DOHH2 (cell line): Measurements from ENCODE around the gene NT5DC1.

Source experiments
- H3F3A ChIP-seq: fragments of 200-600 bp; sonication (generic), shearing (Covaris generic); 2 replicates; pipeline ENCODE4 v1.6.0; 2016; ENCODE audit warnings: antibody characterized with exemption, mild to moderate bottlenecking; ENCODE audit not compliant: control insufficient read depth, insufficient read depth
- H3K27ac ChIP-seq: fragments of 200-600 bp; sonication (generic); 2 replicates; pipeline ENCODE4 v1.5.1; 2014; ENCODE audit warnings: low read depth, mild to moderate bottlenecking, low read length, moderate library complexity
- H3K27me3 ChIP-seq: fragments of 200-600 bp; sonication (generic); 2 replicates; pipeline ENCODE4 v1.6.1; 2014; ENCODE audit warnings: mild to moderate bottlenecking, low read length, mixed read lengths; ENCODE audit not compliant: control insufficient read depth
- H3K36me3 ChIP-seq: fragments of 200-600 bp; sonication (generic); 2 replicates; pipeline ENCODE4 v1.6.1; 2014; ENCODE audit warnings: mild to moderate bottlenecking, low read length, moderate library complexity, mixed read lengths; ENCODE audit not compliant: control insufficient read depth
- H3K4me1 ChIP-seq: fragments of 200-600 bp; sonication (generic); 2 replicates; pipeline ENCODE4 v1.6.1; 2014; ENCODE audit warnings: mild to moderate bottlenecking, low read length, mixed read lengths; ENCODE audit not compliant: control insufficient read depth
- H3K4me2 ChIP-seq: fragments of 200-600 bp; sonication (generic); 2 replicates; pipeline ENCODE4 v1.6.0; 2014; ENCODE audit warnings: mild to moderate bottlenecking, low read length, moderate library complexity
- H3K4me3 ChIP-seq: fragments of 200-600 bp; sonication (generic); 2 replicates; pipeline ENCODE4 v1.5.1; 2014; ENCODE audit warnings: mild to moderate bottlenecking, low read length, mixed read lengths
- H3K79me2 ChIP-seq: fragments of 200-600 bp; sonication (generic); 2 replicates; pipeline ENCODE4 v1.6.1; 2014; ENCODE audit warnings: mild to moderate bottlenecking, low read length, mixed read lengths; ENCODE audit not compliant: control insufficient read depth
- H3K9me2 ChIP-seq: fragments of 200-600 bp; sonication (generic); replicated peaks from 2 replicates; pipeline ENCODE4 v1.6.1; 2014; ENCODE audit warnings: mild to moderate bottlenecking, low read length, mixed read lengths; ENCODE audit not compliant: control insufficient read depth
- H3K9me3 ChIP-seq: fragments of 200-600 bp; sonication (generic); 2 replicates; pipeline ENCODE4 v1.6.1; 2014; ENCODE audit warnings: antibody characterized with exemption, low read length, mixed read lengths; ENCODE audit not compliant: control insufficient read depth, insufficient read depth
- H4K20me1 ChIP-seq: fragments of 200-600 bp; sonication (generic); 2 replicates; pipeline ENCODE4 v1.6.0; 2014; ENCODE audit warnings: low read depth, mild to moderate bottlenecking, antibody characterized with exemption, low read length, moderate library complexity; ENCODE audit not compliant: control insufficient read depth, insufficient read depth
- CTCF ChIP-seq: fragments of 200-600 bp; sonication (generic); IDR thresholded peaks from one replicate; pipeline ENCODE4 v1.5.1; 2014; ENCODE audit warnings: antibody characterized with exemption, mild to moderate bottlenecking, low read depth, low read length; ENCODE audit not compliant: poor library complexity, severe bottlenecking
- EZH2phosphoT487 ChIP-seq: fragments of 200-600 bp; sonication (generic); IDR thresholded peaks from 2 replicates; pipeline ENCODE4 v1.6.1; 2017; ENCODE audit warnings: borderline replicate concordance, mild to moderate bottlenecking, antibody characterized with exemption, low read length, moderate library complexity, mixed read lengths

The NT5DC1 gene

GRCh38 chr6:116292553-116292952 is 191.9 kb downstream of the NT5DC1 start:
- H3K79me2 ChIP-seq = no peaks in the 10 kb centered on the region
- TF ChIP-seq EZH2phosphoT487 = no peak
- TF ChIP-seq CTCF = no peak
- no peaks in the 10 kb centered on the region for H4K20me1 ChIP-seq
- H3K4me1 ChIP-seq = peaks cover 5% of the 10 kb centered on the region
- H3K9me2 ChIP-seq = no peaks in the 10 kb centered on the region
- H3K27me3 ChIP-seq = 0 out of 2 replicates have a peak, but pooled peaks cover 7% of the 10 kb centered on the region
- no peak overlapping the region for H3K4me2 ChIP-seq
- no peaks in the 10 kb centered on the region for H3F3A ChIP-seq
- H3K9me3 ChIP-seq = no peaks in the 10 kb centered on the region
- no peak overlapping the region for H3K27ac ChIP-seq
- no peaks in the 10 kb centered on the region for H3K36me3 ChIP-seq
- no peak overlapping the region for H3K4me3 ChIP-seq

GRCh38 chr6:116298273-116298672 is 197.6 kb downstream of the NT5DC1 start:
- no peak overlapping the region for H3K27ac ChIP-seq
- peaks cover 11% of the 10 kb centered on the region for H3K4me1 ChIP-seq
- no peaks in the 10 kb centered on the region for H3K9me3 ChIP-seq
- no peaks in the 10 kb centered on the region for H3K79me2 ChIP-seq
- H3K36me3 ChIP-seq = no peaks in the 10 kb centered on the region
- H3F3A ChIP-seq = no peaks in the 10 kb centered on the region
- no peak overlapping the region for H3K4me2 ChIP-seq
- TF ChIP-seq EZH2phosphoT487 (no peak), CTCF (no peak)
- H3K27me3 ChIP-seq = no peaks in the 10 kb centered on the region
- H3K4me3 ChIP-seq = no peak overlapping the region
- H3K9me2 ChIP-seq = no peaks in the 10 kb centered on the region
- no peaks in the 10 kb centered on the region for H4K20me1 ChIP-seq

GRCh38 chr6:116298973-116299372 is 198.3 kb downstream of the NT5DC1 start:
- TF ChIP-seq CTCF (no peak), EZH2phosphoT487 (no peak)
- H4K20me1 ChIP-seq = no peaks in the 10 kb centered on the region
- peaks cover 11% of the 10 kb centered on the region for H3K4me1 ChIP-seq
- H3K9me3 ChIP-seq = no peaks in the 10 kb centered on the region
- no peak overlapping the region for H3K27ac ChIP-seq
- H3F3A ChIP-seq = no peaks in the 10 kb centered on the region
- no peaks in the 10 kb centered on the region for H3K9me2 ChIP-seq
- H3K79me2 ChIP-seq = no peaks in the 10 kb centered on the region
- H3K4me2 ChIP-seq = peak overlapping the region; percentile 18
- no peak overlapping the region for H3K4me3 ChIP-seq
- no peaks in the 10 kb centered on the region for H3K36me3 ChIP-seq
- no peaks in the 10 kb centered on the region for H3K27me3 ChIP-seq
